GM23338 (cell line): ENCODE results near the gene GPAM. TPM values are rescaled to one million over a fixed set of nuclear protein-coding genes. Genes with fewer than 3 reads are reported as not detected.

Source experiments
- ATAC-seq: fragments of 200-7000 bp; cut with Tn5 transposase; 3 replicates; pipeline ENCODE4 v1.9.1; 2020
- DNase-seq: peaks from one replicate; pipeline ENCODE4 v3.0.0-alpha.2; 2015; ENCODE audit warnings: low spot score
- H2AFZ ChIP-seq: fragments of 200-600 bp; sonication (generic); 2 replicates; pipeline ENCODE4 v1.8.0; 2016; ENCODE audit warnings: antibody characterized with exemption, mild to moderate bottlenecking, moderate library complexity
- H3F3A ChIP-seq: fragments of 200-600 bp; sonication (generic); replicated peaks from 2 replicates; pipeline ENCODE4 v1.8.0; 2017; ENCODE audit warnings: antibody characterized with exemption, mixed run types, low read depth
- H3K27ac ChIP-seq: fragments of 200-600 bp; sonication (generic); 2 replicates; pipeline ENCODE4 v1.6.1; 2016; ENCODE audit warnings: low read depth
- H3K27me3 ChIP-seq: fragments of 200-600 bp; sonication (generic); 2 replicates; pipeline ENCODE4 v1.8.0; 2016; ENCODE audit warnings: mild to moderate bottlenecking, mixed run types, moderate library complexity; ENCODE audit not compliant: insufficient read depth
- H3K36me3 ChIP-seq: fragments of 200-600 bp; sonication (generic); 2 replicates; pipeline ENCODE4 v1.8.0; 2016; ENCODE audit warnings: mild to moderate bottlenecking; ENCODE audit not compliant: insufficient read depth
- H3K4me1 ChIP-seq: fragments of 200-600 bp; sonication (generic); 2 replicates; pipeline ENCODE4 v1.8.0; 2016; ENCODE audit warnings: mild to moderate bottlenecking, moderate library complexity; ENCODE audit not compliant: insufficient read depth
- H3K4me2 ChIP-seq: fragments of 200-600 bp; sonication (generic); 2 replicates; pipeline ENCODE4 v1.7.1; 2017; ENCODE audit warnings: mixed run types
- H3K4me3 ChIP-seq: fragments of 200-600 bp; sonication (generic); 2 replicates; pipeline ENCODE4 v1.6.1; 2016; ENCODE audit warnings: mixed run types
- H3K79me2 ChIP-seq: fragments of 200-600 bp; sonication (generic); replicated peaks from 2 replicates; pipeline ENCODE4 v1.8.0; 2017; ENCODE audit warnings: mild to moderate bottlenecking; ENCODE audit not compliant: insufficient read depth
- H3K9me2 ChIP-seq: fragments of 200-600 bp; sonication (generic); 2 replicates; pipeline ENCODE4 v1.8.0; 2017; ENCODE audit not compliant: insufficient read depth
- H4K20me1 ChIP-seq: fragments of 200-600 bp; sonication (generic); replicated peaks from 2 replicates; pipeline ENCODE4 v1.8.0; 2017; ENCODE audit warnings: mild to moderate bottlenecking; ENCODE audit not compliant: insufficient read depth
- H3K27ac Mint-ChIP-seq: 2 replicates; pipeline ENCODE4 v1.8.0; 2020; ENCODE audit warnings: inconsistent platforms, mild to moderate bottlenecking, moderate library complexity, mixed read lengths
- H3K27me3 Mint-ChIP-seq: 3 replicates; pipeline ENCODE4 v1.8.0; 2022; ENCODE audit warnings: low read depth, mild to moderate bottlenecking, moderate library complexity, mixed read lengths, inconsistent platforms; ENCODE audit not compliant: insufficient read depth, poor library complexity
- H3K36me3 Mint-ChIP-seq: 3 replicates; pipeline ENCODE4 v1.8.0; 2021; ENCODE audit warnings: low read depth, mild to moderate bottlenecking, inconsistent platforms, moderate library complexity, mixed read lengths
- H3K4me1 Mint-ChIP-seq: 3 replicates; pipeline ENCODE4 v1.8.0; 2020; ENCODE audit warnings: mild to moderate bottlenecking, inconsistent platforms, mixed read lengths
- H3K4me3 Mint-ChIP-seq: 3 replicates; pipeline ENCODE4 v1.8.0; 2021; ENCODE audit warnings: moderate library complexity, mild to moderate bottlenecking, inconsistent platforms, mixed read lengths
- H3K9me3 Mint-ChIP-seq: 3 replicates; pipeline ENCODE4 v1.8.0; 2020; ENCODE audit warnings: moderate library complexity, mild to moderate bottlenecking, inconsistent platforms, mixed read lengths
- CREB1 ChIP-seq: fragments of 250-450 bp; sonication (Bioruptor Pico); IDR thresholded peaks from 2 replicates; pipeline ENCODE4 v1.5.0; 2020; ENCODE audit warnings: low read depth, mild to moderate bottlenecking, moderate library complexity
- CTCF ChIP-seq, 2 experiments: fragments of 200-600 bp in 1 of 2; sonication (generic) in 1 of 2; conservative IDR thresholded peaks; 2 replicates each; pipeline versions ENCODE4 v1.5.1 to v1.6.1; 2016 to 2017; ENCODE audit warnings: antibody characterized with exemption in 2 of 2, low read depth in 2 of 2, mild to moderate bottlenecking in 2 of 2, moderate library complexity in 1 of 2
- EZH2 ChIP-seq: fragments of 200-600 bp; sonication (generic); IDR thresholded peaks from one replicate; pipeline ENCODE4 v1.8.0; 2017; ENCODE audit warnings: antibody characterized with exemption, mild to moderate bottlenecking, low read depth; ENCODE audit not compliant: unreplicated experiment
- EZH2phosphoT487 ChIP-seq: fragments of 200-600 bp; sonication (generic); IDR thresholded peaks from one replicate; pipeline ENCODE4 v1.8.1; 2018; ENCODE audit warnings: antibody characterized with exemption; ENCODE audit not compliant: unreplicated experiment
- JUNB ChIP-seq: IDR thresholded peaks from one replicate; pipeline ENCODE4 v1.6.1; 2016; ENCODE audit warnings: antibody characterized with exemption; ENCODE audit not compliant: unreplicated experiment
- NANOG ChIP-seq: IDR thresholded peaks from 2 replicates; pipeline ENCODE4 v1.6.1; 2016; ENCODE audit warnings: antibody characterized with exemption, borderline replicate concordance
- POLR2AphosphoS5 ChIP-seq: IDR thresholded peaks from 2 replicates; pipeline ENCODE4 v1.6.1; 2016; ENCODE audit warnings: antibody characterized with exemption, low read depth
- ZNF114 ChIP-seq: fragments of 250-450 bp; sonication (Bioruptor Pico); IDR thresholded peaks from 2 replicates; pipeline ENCODE4 v1.5.0; 2020; ENCODE audit warnings: mild to moderate bottlenecking, moderate library complexity
- ZNF331 ChIP-seq: fragments of 250-450 bp; sonication (Bioruptor Pico); IDR thresholded peaks from 2 replicates; pipeline ENCODE4 v1.5.0; 2020; ENCODE audit warnings: low read depth, mild to moderate bottlenecking, moderate library complexity
- polyA plus RNA-seq: library from polyadenylated mRNA; unstranded; fragments of >200 nt; fragmentation: Nextera tagmentation; extraction: Ambion mirVana; gene quantifications from 2 replicates; pipeline ENCODE4 v1.2.1, GENCODE V29; 2016
- total RNA-seq: library from RNA; depleted of rRNA; stranded (reverse); fragments of >200 nt; shearing (Covaris generic); gene quantifications from 2 replicates; pipeline ENCODE4 v1.2.3, GENCODE V29; 2014
- TF ChIP-seq, protein P1 (sequence below): IDR thresholded peaks from one replicate; pipeline ENCODE4 v1.6.1; 2018; ENCODE audit warnings: antibody characterized with exemption; ENCODE audit not compliant: unreplicated experiment
- TF ChIP-seq, protein P2 (sequence below): IDR thresholded peaks from 2 replicates; pipeline ENCODE4 v1.6.1; 2016; ENCODE audit warnings: antibody characterized with exemption

GPAM gene
- total and polyA plus RNA-seq, 2 experiments from 2014 or later = 5.5 to 16.6 TPM

- TF ChIP-seq POLR2AphosphoS5 (no peak), NANOG (no peak), EZH2 (no peak), CTCF (conservative IDR thresholded peaks at IDR 0.05; ENCODE audit: low read depth in 2 of 2) (no peak), JUNB (no peak), EZH2phosphoT487 (no peak), ZNF114 (CRISPR knock-in tag) (no peak), CREB1 (CRISPR knock-in tag) (no peak), ZNF331 (CRISPR knock-in tag) (no peak)
- TF ChIP-seq, protein P1, sequence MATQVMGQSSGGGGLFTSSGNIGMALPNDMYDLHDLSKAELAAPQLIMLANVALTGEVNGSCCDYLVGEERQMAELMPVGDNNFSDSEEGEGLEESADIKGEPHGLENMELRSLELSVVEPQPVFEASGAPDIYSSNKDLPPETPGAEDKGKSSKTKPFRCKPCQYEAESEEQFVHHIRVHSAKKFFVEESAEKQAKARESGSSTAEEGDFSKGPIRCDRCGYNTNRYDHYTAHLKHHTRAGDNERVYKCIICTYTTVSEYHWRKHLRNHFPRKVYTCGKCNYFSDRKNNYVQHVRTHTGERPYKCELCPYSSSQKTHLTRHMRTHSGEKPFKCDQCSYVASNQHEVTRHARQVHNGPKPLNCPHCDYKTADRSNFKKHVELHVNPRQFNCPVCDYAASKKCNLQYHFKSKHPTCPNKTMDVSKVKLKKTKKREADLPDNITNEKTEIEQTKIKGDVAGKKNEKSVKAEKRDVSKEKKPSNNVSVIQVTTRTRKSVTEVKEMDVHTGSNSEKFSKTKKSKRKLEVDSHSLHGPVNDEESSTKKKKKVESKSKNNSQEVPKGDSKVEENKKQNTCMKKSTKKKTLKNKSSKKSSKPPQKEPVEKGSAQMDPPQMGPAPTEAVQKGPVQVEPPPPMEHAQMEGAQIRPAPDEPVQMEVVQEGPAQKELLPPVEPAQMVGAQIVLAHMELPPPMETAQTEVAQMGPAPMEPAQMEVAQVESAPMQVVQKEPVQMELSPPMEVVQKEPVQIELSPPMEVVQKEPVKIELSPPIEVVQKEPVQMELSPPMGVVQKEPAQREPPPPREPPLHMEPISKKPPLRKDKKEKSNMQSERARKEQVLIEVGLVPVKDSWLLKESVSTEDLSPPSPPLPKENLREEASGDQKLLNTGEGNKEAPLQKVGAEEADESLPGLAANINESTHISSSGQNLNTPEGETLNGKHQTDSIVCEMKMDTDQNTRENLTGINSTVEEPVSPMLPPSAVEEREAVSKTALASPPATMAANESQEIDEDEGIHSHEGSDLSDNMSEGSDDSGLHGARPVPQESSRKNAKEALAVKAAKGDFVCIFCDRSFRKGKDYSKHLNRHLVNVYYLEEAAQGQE = no peak
- TF ChIP-seq, protein P2, sequence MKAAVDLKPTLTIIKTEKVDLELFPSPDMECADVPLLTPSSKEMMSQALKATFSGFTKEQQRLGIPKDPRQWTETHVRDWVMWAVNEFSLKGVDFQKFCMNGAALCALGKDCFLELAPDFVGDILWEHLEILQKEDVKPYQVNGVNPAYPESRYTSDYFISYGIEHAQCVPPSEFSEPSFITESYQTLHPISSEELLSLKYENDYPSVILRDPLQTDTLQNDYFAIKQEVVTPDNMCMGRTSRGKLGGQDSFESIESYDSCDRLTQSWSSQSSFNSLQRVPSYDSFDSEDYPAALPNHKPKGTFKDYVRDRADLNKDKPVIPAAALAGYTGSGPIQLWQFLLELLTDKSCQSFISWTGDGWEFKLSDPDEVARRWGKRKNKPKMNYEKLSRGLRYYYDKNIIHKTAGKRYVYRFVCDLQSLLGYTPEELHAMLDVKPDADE = no peak
- H3K27ac Mint-ChIP-seq = no peak overlapping the region
- peaks cover 13% of the 10 kb centered on the region; the same call in 2 of the 3 replicates for H3K9me3 Mint-ChIP-seq
- H3K36me3 Mint-ChIP-seq = peaks cover 3% of the 10 kb centered on the region; the same call in 1 of the 3 replicates
- peaks cover 7% of the 10 kb centered on the region for H3K27me3 Mint-ChIP-seq
- no peaks in the 10 kb centered on the region for H3K9me2 ChIP-seq
- H3K4me1 Mint-ChIP-seq = peaks cover 17% of the 10 kb centered on the region; the same call in 2 of the 3 replicates
- H3K27ac ChIP-seq = no peak overlapping the region
- peaks cover 18% of the 10 kb centered on the region; the same call in 1 of the 2 replicates for H3K4me1 ChIP-seq
- H3K4me2 ChIP-seq = no peak overlapping the region
- ATAC-seq (no peak), DNase-seq (no peak)
- no peak overlapping the region for H3K4me3 Mint-ChIP-seq
- no peaks in the 10 kb centered on the region for H3K36me3 ChIP-seq
- no peak overlapping the region for H3K4me3 ChIP-seq
- H3K79me2 ChIP-seq = no peaks in the 10 kb centered on the region; the same call in 1 of the 2 replicates
- no peak overlapping the region for H2AFZ ChIP-seq
- no peaks in the 10 kb centered on the region for H3F3A ChIP-seq
- H4K20me1 ChIP-seq = no peaks in the 10 kb centered on the region
- no peaks in the 10 kb centered on the region for H3K27me3 ChIP-seq
These were observed 2.4 kb upstream of the GPAM start for GRCh38 chr10:112185959-112186358.
